ENCODE data around the gene FAM184A. TPM values are rescaled to one million over a fixed set of nuclear protein-coding genes. Genes with fewer than 3 reads are reported as not detected.

Gene FAM184A
- total RNA-seq, 4 donors from 2014 or later = 0.40 to 1.0 (median 0.79) TPM

GRCh38 chr6:118965371-118965770 lies 113.1 kb downstream of the FAM184A start:
- no peaks in the 10 kb centered on the region for H3K9me3 ChIP-seq
- no peaks in the 10 kb centered on the region for H3K4me1 ChIP-seq
- ATAC-seq (no peak), DNase-seq (no peak)
- intact Hi-C loops (cut with DNase I; ENCODE audit: low total_unique reads) = no loop called here
- H3K36me3 ChIP-seq = no peaks in the 10 kb centered on the region
- TF ChIP-seq CTCF (IDR thresholded peaks at IDR 0.05 in 4 of 5, conservative IDR thresholded peaks at IDR 0.05 in 1 of 5) = no peak
- no peak for TF ChIP-seq POLR2A (IDR thresholded peaks at IDR 0.05)
- in situ Hi-C loops (cut with MboI; ENCODE audit: low sequenced_read_pairs in 4 of 4) = loop anchor here in 3 of 4 donors (10.0 to 25.0 kb wide), 3 partner anchors 139 to 149 kb away; no protein-coding TSS in a partner anchor
- H3K4me3 ChIP-seq = no peak overlapping the region
- no peaks in the 10 kb centered on the region for H3K27me3 ChIP-seq
- H3K27ac ChIP-seq = no peak overlapping the region

- H3K4me3 ChIP-seq = no peak overlapping the region
- ATAC-seq (no peak), DNase-seq (no peak)
- H3K27me3 ChIP-seq = no peaks in the 10 kb centered on the region
- no peaks in the 10 kb centered on the region for H3K4me1 ChIP-seq
- intact Hi-C loops (cut with DNase I; ENCODE audit: low total_unique reads) = no loop called here
- in situ Hi-C loops (cut with MboI; ENCODE audit: low sequenced_read_pairs in 4 of 4) = loop anchor here in 3 of 4 donors (10.0 to 25.0 kb wide), 3 partner anchors 142 to 152 kb away; no protein-coding TSS in a partner anchor
- H3K36me3 ChIP-seq = no peaks in the 10 kb centered on the region
- no peak overlapping the region for H3K27ac ChIP-seq
- TF ChIP-seq CTCF (IDR thresholded peaks at IDR 0.05 in 4 of 5, conservative IDR thresholded peaks at IDR 0.05 in 1 of 5) = no peak
- TF ChIP-seq POLR2A (IDR thresholded peaks at IDR 0.05) = no peak
- H3K9me3 ChIP-seq = no peaks in the 10 kb centered on the region
These were observed 115.5 kb downstream of the FAM184A start for GRCh38 chr6:118963003-118963402.

- in situ Hi-C loops (cut with MboI; ENCODE audit: low sequenced_read_pairs in 4 of 4) = loop anchor here in 3 of 4 donors (10.0 to 25.0 kb wide), 3 partner anchors 145 to 155 kb away; no protein-coding TSS in a partner anchor
- H3K4me1 ChIP-seq = no peaks in the 10 kb centered on the region
- ATAC-seq = no peak
These were observed 118.6 kb downstream of the FAM184A start for GRCh38 chr6:118959903-118960302.

GRCh38 chr6:118953391-118953790 lies 125.1 kb downstream of the FAM184A start:
- Histone ChIP-seq H3K9me3 (no peaks in the 10 kb centered on the region), H3K27me3 (no peaks in the 10 kb centered on the region), H3K4me3 (no peak overlapping the region), H3K4me1 (no peaks in the 10 kb centered on the region), H3K36me3 (no peaks in the 10 kb centered on the region), H3K27ac (no peak overlapping the region)
- no peak for DNase-seq
- intact Hi-C loops (cut with DNase I; ENCODE audit: low total_unique reads) (no loop called here), in situ Hi-C loops (cut with MboI; ENCODE audit: low sequenced_read_pairs in 4 of 4) (loop anchor here in 1 of 4 donors (25.0 kb wide), 1 partner anchor 159 kb away; no protein-coding TSS in a partner anchor)
- no peak for ATAC-seq
- TF ChIP-seq CTCF (IDR thresholded peaks at IDR 0.05 in 4 of 5, conservative IDR thresholded peaks at IDR 0.05 in 1 of 5) (no peak), POLR2A (IDR thresholded peaks at IDR 0.05) (no peak)

More at GRCh38 chr6:118959903-118960302, 118.6 kb downstream of the FAM184A start:
- H3K36me3 ChIP-seq = no peaks in the 10 kb centered on the region
- H3K9me3 ChIP-seq = no peaks in the 10 kb centered on the region
- no peak for DNase-seq
- no peak overlapping the region for H3K27ac ChIP-seq
- intact Hi-C loops (cut with DNase I; ENCODE audit: low total_unique reads) = no loop called here
- no peak overlapping the region for H3K4me3 ChIP-seq
- H3K27me3 ChIP-seq = no peaks in the 10 kb centered on the region
- TF ChIP-seq CTCF (IDR thresholded peaks at IDR 0.05 in 4 of 5, conservative IDR thresholded peaks at IDR 0.05 in 1 of 5) (no peak), POLR2A (IDR thresholded peaks at IDR 0.05) (no peak)

- no peak overlapping the region for H3K27ac ChIP-seq
These were observed 125.8 kb downstream of the FAM184A start for GRCh38 chr6:118952683-118953082.

More at GRCh38 chr6:118952683-118953082, 125.8 kb downstream of the FAM184A start:
- TF ChIP-seq CTCF (IDR thresholded peaks at IDR 0.05 in 4 of 5, conservative IDR thresholded peaks at IDR 0.05 in 1 of 5) = no peak
- no peak for TF ChIP-seq POLR2A (IDR thresholded peaks at IDR 0.05)
- Histone ChIP-seq H3K4me1 (no peaks in the 10 kb centered on the region), H3K36me3 (no peaks in the 10 kb centered on the region), H3K27me3 (no peaks in the 10 kb centered on the region), H3K4me3 (no peak overlapping the region), H3K9me3 (no peaks in the 10 kb centered on the region)
- in situ Hi-C loops (cut with MboI; ENCODE audit: low sequenced_read_pairs in 4 of 4) = loop anchor here in 1 of 4 donors (25.0 kb wide), 1 partner anchor 160 kb away; no protein-coding TSS in a partner anchor
- intact Hi-C loops (cut with DNase I; ENCODE audit: low total_unique reads) = no loop called here
- DNase-seq = no peak
- ATAC-seq = no peak

Measured in gastrocnemius medialis (tissue), 4 donors.